HepG2 (cell line): ENCODE measurements around the gene MRPL10. TPM values are rescaled to one million over a fixed set of nuclear protein-coding genes. Genes with fewer than 3 reads are reported as not detected.

Source experiments
- ATAC-seq: fragments of 200-7000 bp; cut with Tn5 transposase; 3 replicates; pipeline ENCODE4 v1.9.1; 2020; ENCODE audit warnings: mild to moderate bottlenecking, moderate library complexity
- BruUV-seq: library from RNA; stranded (reverse); fragments of 400-500 nt; replicated peaks from 2 replicates; lab custom pipeline; 2021; lab: Mats Ljungman, UMichigan
- CTCF ChIA-PET: fragments of 300-600 bp; formaldehyde crosslinking; extraction: SDS; loops from one replicate; lab custom pipeline; 2021; ENCODE audit warnings: low total read pairs, inconsistent platforms, low intra/inter-chr PET ratio; lab: Yijun Ruan, JAX
- POLR2A ChIA-PET: fragments of 350-600 bp; sonication (Branson Sonifier 250); formaldehyde crosslinking; loops from one replicate; lab custom pipeline; 2020; ENCODE audit warnings: antibody characterized with exemption, inconsistent platforms; lab: Yijun Ruan, JAX
- DNase-seq: peaks from one replicate; pipeline ENCODE4 v3.0.0-alpha.2; 2015; ENCODE audit warnings: low spot score
- FAIRE-seq: peaks from 3 replicates; lab custom pipeline; 2011; peaks lifted over from hg19 to GRCh38; lab: Jason Lieb, UNC
- H2AFZ ChIP-seq: one replicate; pipeline ENCODE4 v1.6.1; 2011; ENCODE audit warnings: low read length, inconsistent platforms
- H3K27ac ChIP-seq: fragments of 300-600 bp; 3 replicates; pipeline ENCODE4 v1.8.0; 2011; ENCODE audit warnings: mixed run types, mild to moderate bottlenecking, mixed read lengths, low read length, inconsistent platforms; ENCODE audit not compliant: insufficient read depth; ENCODE audit errors: extremely low read length
- H3K27me3 ChIP-seq, 2 experiments: fragments of 200-600 bp in 1 of 2; 2 replicates in 1 of 2; 3 replicates in 1 of 2; pipeline versions ENCODE4 v1.6.0 to v1.8.0; 2011; ENCODE audit warnings: low read length in 2 of 2, mild to moderate bottlenecking in 2 of 2, moderate library complexity in 2 of 2, inconsistent platforms in 1 of 2; ENCODE audit not compliant: insufficient read depth in 2 of 2, control insufficient read depth in 1 of 2
- H3K36me3 ChIP-seq, 2 experiments: fragments of 200-600 bp in 1 of 2; replicated peaks in 1 of 2; 2 replicates in 1 of 2; 3 replicates in 1 of 2; pipeline versions ENCODE4 v1.5.1 to v1.8.0; 2011; ENCODE audit warnings: low read length in 2 of 2, inconsistent platforms in 1 of 2; ENCODE audit not compliant: insufficient read depth in 2 of 2, control insufficient read depth in 1 of 2
- H3K4me1 ChIP-seq: 2 replicates; pipeline ENCODE4 v1.5.1; 2012; ENCODE audit warnings: low read length, inconsistent platforms; ENCODE audit not compliant: insufficient read depth
- H3K4me2 ChIP-seq: 2 replicates; pipeline ENCODE4 v1.6.0; 2011; ENCODE audit warnings: low read depth, low read length, inconsistent platforms
- H3K4me3 ChIP-seq, 3 experiments: fragments of 200-600 bp in 1 of 3; sonication (generic), shearing (Covaris generic) in 1 of 3; replicated peaks in 1 of 3; 2 replicates each; pipeline ENCODE4 v1.5.1; 2011 to 2016; ENCODE audit warnings: low read length in 3 of 3, inconsistent platforms in 2 of 3, low read depth in 2 of 3, mild to moderate bottlenecking in 2 of 3, control low read depth in 1 of 3, mixed read lengths in 1 of 3; ENCODE audit not compliant: insufficient read depth in 1 of 3
- H3K79me2 ChIP-seq: one replicate; pipeline ENCODE4 v1.6.1; 2011; ENCODE audit warnings: low read length, inconsistent platforms; ENCODE audit not compliant: insufficient read depth
- H3K9ac ChIP-seq: 2 replicates; pipeline ENCODE4 v1.6.0; 2011; ENCODE audit warnings: mild to moderate bottlenecking, low read depth, low read length, inconsistent platforms; ENCODE audit not compliant: insufficient read depth
- H3K9me3 ChIP-seq: 2 replicates; pipeline ENCODE4 v1.5.1; 2012; ENCODE audit warnings: mild to moderate bottlenecking, low read length
- H4K20me1 ChIP-seq: 2 replicates; pipeline ENCODE4 v1.6.0; 2011; ENCODE audit warnings: inconsistent platforms, mild to moderate bottlenecking, low read length, moderate library complexity; ENCODE audit not compliant: insufficient read depth
- CEBPG ChIP-seq: IDR thresholded peaks from 2 replicates; pipeline ENCODE4 v1.6.1; 2016
- IRF2 ChIP-seq: IDR thresholded peaks from 2 replicates; pipeline ENCODE4 v1.6.1; 2018; ENCODE audit warnings: missing genetic modification reagents, missing compliant biosample characterization
- JARID2 ChIP-seq: sonication (generic); formaldehyde crosslinking; IDR thresholded peaks from 2 replicates; pipeline ENCODE4 v1.8.1; 2023; ENCODE audit warnings: missing genetic modification reagents, inconsistent platforms; ENCODE audit not compliant: insufficient replicate concordance
- MIER2 ChIP-seq: IDR thresholded peaks from 2 replicates; pipeline ENCODE4 v1.6.1; 2016; ENCODE audit warnings: missing biosample characterization, missing genetic modification reagents
- SNRNP70 ChIP-seq: fragments of 200-400 bp; formaldehyde crosslinking; IDR thresholded peaks from 2 replicates; pipeline ENCODE4 v1.6.1; 2017; ENCODE audit warnings: mild to moderate bottlenecking, low read depth, low read length, moderate library complexity
- ZNF101 ChIP-seq: sonication (generic); formaldehyde crosslinking; IDR thresholded peaks from 2 replicates; pipeline ENCODE4 v1.4.0; 2020; ENCODE audit warnings: mild to moderate bottlenecking, low read depth, missing genetic modification reagents, borderline replicate concordance
- ZNF256 ChIP-seq: sonication (generic); formaldehyde crosslinking; conservative IDR thresholded peaks from 2 replicates; pipeline ENCODE4 v1.4.0; 2020; ENCODE audit warnings: missing genetic modification reagents
- WGBS: methylation state at CpG from one replicate; pipeline ENCODE4 v1.1.6; 2017; ENCODE audit warnings: low lambda C conversion rate; 5-methylcytosine and 5-hydroxymethylcytosine counted together
- in situ Hi-C: cut with HindIII; loops from 2 replicates; pipeline ENCODE4 v1.10.0; 2017; ENCODE audit warnings: low pct_unique_long_range_greater_than_20kb; ENCODE audit not compliant: extremely low pct_ligation_motif_present
- intact Hi-C: fragments of 100-400 bp; cut with micrococcal nuclease; formaldehyde crosslinking; loops from one replicate; pipeline ENCODE4 v1.10.0; 2022; ENCODE audit not compliant: unreplicated experiment
- polyA plus RNA-seq, 8 experiments: library from polyadenylated mRNA; depleted of rRNA in 3 of 8; stranded (reverse) in 7 of 8; unstranded in 1 of 8; fragments of >200 nt; fragmentation: Illumina TruSeq in 4 of 8; extraction: Trizol in 4 of 8; gene quantifications; 2 replicates each; pipeline versions ENCODE4 v1.2.1 to v1.2.3, GENCODE V29; 2011 to 2016; ENCODE audit warnings: low read depth in 4 of 8, missing spikeins in 1 of 8, mixed read lengths in 1 of 8; ENCODE audit not compliant: insufficient read depth in 1 of 8
- total RNA-seq, 5 experiments: library from RNA; depleted of rRNA; stranded (reverse); fragments of >200 nt; fragmentation: Illumina TruSeq; extraction: Trizol; gene quantifications; 2 replicates each; pipeline ENCODE4 v1.2.3, GENCODE V29; 2016; ENCODE audit warnings: low read depth in 1 of 5
- TF ChIP-seq, protein P1 (sequence below): IDR thresholded peaks from 2 replicates; pipeline ENCODE4 v1.6.1; 2016; ENCODE audit warnings: control low read depth

The MRPL10 gene
- total and polyA plus RNA-seq, 2 of the 13 experiments (the other 11 are each of a cell fraction or from before 2014, with no cell fraction given), result 56.7 to 149 TPM

DNA sequence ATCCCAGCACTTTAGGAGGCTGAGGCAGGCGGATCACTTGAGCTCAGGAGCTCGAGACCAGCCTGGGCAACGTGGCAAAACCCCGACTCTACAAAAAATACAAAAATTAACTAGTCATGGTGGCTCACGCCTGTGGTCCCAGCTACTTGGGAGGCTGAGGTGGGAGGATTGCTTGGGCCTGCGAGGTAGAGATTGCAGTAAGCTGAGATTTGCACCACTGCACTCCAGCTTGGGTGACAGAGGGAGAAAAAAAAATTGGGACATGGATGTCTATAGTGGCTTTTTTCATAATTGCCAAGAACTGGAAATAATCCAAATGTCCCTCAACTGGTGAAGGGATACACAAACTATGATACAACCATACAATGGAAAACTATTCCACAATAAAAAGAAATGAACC, 38.4 kb downstream of the MRPL10 start:
- FAIRE-seq, result no peak
- no peak overlapping the region for H3K4me3 ChIP-seq
- no peaks in the 10 kb centered on the region for H3K9me3 ChIP-seq
- DNase-seq, result no peak
- H3K27ac ChIP-seq, result no peak overlapping the region
- no peaks in the 10 kb centered on the region for H3K36me3 ChIP-seq
- no peak overlapping the region for H3K4me2 ChIP-seq
- ChIA-PET CTCF (no interaction called here), POLR2A (no interaction called here)
- H3K79me2 ChIP-seq, result no peaks in the 10 kb centered on the region
- H3K9ac ChIP-seq, result no peak overlapping the region
- no peak for ATAC-seq
- in situ Hi-C loops, result no loop called here
- 1% methylated on average over 6 of the region's 6 CpGs for WGBS
- no peak for TF ChIP-seq IRF2 (CRISPR knock-in tag)
- H4K20me1 ChIP-seq, result no peaks in the 10 kb centered on the region
- peaks cover 0 to 50% of the 10 kb centered on the region in 2 experiments; a peak in 4 of 5 replicates for H3K27me3 ChIP-seq
- BruUV-seq, result no TSS peak
- H2AFZ ChIP-seq, result no peak overlapping the region
- intact Hi-C loops, result no loop called here
- no peaks in the 10 kb centered on the region for H3K4me1 ChIP-seq

DNA sequence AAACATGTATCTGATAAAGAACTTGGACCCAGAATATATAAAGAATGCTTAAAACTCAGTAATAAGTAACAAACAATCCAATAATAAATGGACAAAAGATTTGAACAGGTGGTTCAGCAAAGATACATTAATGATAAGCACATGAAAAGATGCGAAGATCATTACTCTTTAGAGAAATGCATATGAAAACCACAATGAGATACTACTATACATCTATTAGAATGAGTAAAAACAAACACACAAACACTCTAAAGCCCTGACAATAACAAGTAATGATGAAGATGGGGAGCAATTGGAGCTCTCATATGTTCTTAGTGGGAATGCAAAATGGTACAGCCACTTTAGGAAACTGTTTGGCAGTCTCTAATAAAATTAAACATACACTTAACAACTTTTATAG, 38.9 kb downstream of the MRPL10 start:
- Histone ChIP-seq H3K4me1 (no peaks in the 10 kb centered on the region), H3K27ac (no peak overlapping the region), H4K20me1 (no peaks in the 10 kb centered on the region), H3K27me3 (peaks cover 0 to 50% of the 10 kb centered on the region in 2 experiments; a peak in 4 of 5 replicates), H3K9ac (no peak overlapping the region), H3K4me2 (no peak overlapping the region), H3K4me3 (no peak overlapping the region), H3K36me3 (no peaks in the 10 kb centered on the region), H3K9me3 (no peaks in the 10 kb centered on the region)
- POLR2A ChIA-PET, result no interaction called here
- WGBS, result 3% methylated on average over 1 of the region's 1 CpG
- BruUV-seq, result no TSS peak
- in situ Hi-C loops, result no loop called here
- TF ChIP-seq ZNF101 (CRISPR knock-in tag) (no peak), JARID2 (CRISPR knock-in tag) (no peak), CEBPG (CRISPR knock-in tag) (no peak), ZNF256 (CRISPR knock-in tag) (no peak), MIER2 (CRISPR knock-in tag) (no peak), SNRNP70 (no peak)
- TF ChIP-seq, protein P1, sequence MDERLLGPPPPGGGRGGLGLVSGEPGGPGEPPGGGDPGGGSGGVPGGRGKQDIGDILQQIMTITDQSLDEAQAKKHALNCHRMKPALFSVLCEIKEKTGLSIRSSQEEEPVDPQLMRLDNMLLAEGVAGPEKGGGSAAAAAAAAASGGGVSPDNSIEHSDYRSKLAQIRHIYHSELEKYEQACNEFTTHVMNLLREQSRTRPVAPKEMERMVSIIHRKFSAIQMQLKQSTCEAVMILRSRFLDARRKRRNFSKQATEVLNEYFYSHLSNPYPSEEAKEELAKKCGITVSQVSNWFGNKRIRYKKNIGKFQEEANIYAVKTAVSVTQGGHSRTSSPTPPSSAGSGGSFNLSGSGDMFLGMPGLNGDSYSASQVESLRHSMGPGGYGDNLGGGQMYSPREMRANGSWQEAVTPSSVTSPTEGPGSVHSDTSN, result no peak
- TF ChIP-seq, all 625 proteins: peak for 0
- CTCF ChIA-PET, result no interaction called here
- Histone ChIP-seq H2AFZ (no peak overlapping the region), H3K79me2 (no peaks in the 10 kb centered on the region)
- intact Hi-C loops, result no loop called here
- DNase-seq (no peak), FAIRE-seq (no peak), ATAC-seq (no peak)
